ENCODE results near the gene KCNJ8. TPM values are rescaled to one million over a fixed set of nuclear protein-coding genes. Genes with fewer than 3 reads are reported as not detected.

The KCNJ8 gene
- total RNA-seq: not detected in 2 replicates

DNA sequence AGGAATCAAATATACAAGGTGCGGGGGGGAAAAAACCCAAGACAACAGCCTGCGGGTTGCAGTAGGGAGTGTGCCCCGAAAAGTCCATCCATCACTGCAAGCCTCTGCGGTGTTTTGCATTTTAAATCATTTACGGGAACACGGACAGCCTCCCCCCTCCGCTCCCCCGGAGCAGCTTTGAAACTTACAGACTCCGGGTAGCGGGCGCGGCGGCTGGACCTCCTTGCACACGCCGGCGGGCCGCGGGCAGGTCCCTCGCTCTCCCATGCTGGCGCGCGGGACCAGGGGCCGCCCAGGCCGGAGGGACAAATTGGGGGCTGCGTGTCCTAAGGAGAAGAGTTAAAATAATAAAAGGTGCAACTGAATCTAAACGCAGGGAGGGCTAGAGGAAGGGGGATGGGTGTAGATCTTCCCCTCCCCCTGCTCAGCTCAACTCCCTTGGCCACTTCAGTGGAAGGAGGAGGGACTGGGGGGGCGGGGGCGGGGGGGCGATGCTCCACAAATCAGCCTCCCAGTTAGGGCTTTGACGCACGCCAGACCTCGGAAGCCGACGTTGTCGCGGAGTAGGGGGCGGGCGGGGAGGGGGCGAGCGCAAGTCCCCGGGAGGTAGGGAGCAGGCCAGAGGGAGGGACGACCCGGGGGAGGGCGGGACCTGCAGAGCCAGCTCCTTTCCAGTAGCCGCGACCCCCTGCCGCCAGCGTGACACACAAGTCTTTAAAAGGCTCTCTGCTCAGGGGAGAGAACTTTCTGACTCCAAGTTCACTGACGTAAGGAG, at the start of gene KCNJ8:
Gene KCNJ8 (minus strand): TSS at position 349 of the 775 bp plus-strand sequence. CDS start 1,090 bp downstream, outside the sequence.

Other genes starting within 250 kb of the KCNJ8 start
- gene SPX, start 248.4 kb downstream of the KCNJ8 start, total RNA-seq: 0.86 and 1.5 TPM in 2 replicates
- gene GYS2, start 169.9 kb downstream of the KCNJ8 start, total RNA-seq: not detected in 2 replicates
- 531 and 987 TPM in 2 replicates for gene LDHB, start 116.9 kb downstream of the KCNJ8 start, total RNA-seq
- 0.42 TPM in 1 of 2 replicates, not detected in the other for gene ABCC9, start 166.7 kb upstream of the KCNJ8 start, total RNA-seq